H1 (cell line): Measurements from ENCODE around the gene PPIH. TPM values are rescaled to one million over a fixed set of nuclear protein-coding genes. Genes with fewer than 3 reads are reported as not detected.

Experiments used
- CTCF ChIA-PET: fragments of 300-600 bp; sonication (Branson Sonifier 250); formaldehyde crosslinking; loops from one replicate; lab custom pipeline; 2021; ENCODE audit not compliant: partially characterized antibody; lab: Charles Lee
- POLR2A ChIA-PET: fragments of 300-600 bp; sonication (Branson Sonifier 250); formaldehyde crosslinking; loops from one replicate; lab custom pipeline; 2021; ENCODE audit warnings: inconsistent platforms; ENCODE audit not compliant: partially characterized antibody; lab: Charles Lee
- DNase-seq, 2 experiments: peaks; one replicate each; pipeline versions ENCODE4 v3.0.0 to v3.0.0-alpha.2; 2010 to 2022; ENCODE audit warnings: low spot score in 2 of 2, low read depth in 1 of 2, mixed read lengths in 1 of 2
- FAIRE-seq: peaks from 2 replicates; lab custom pipeline; 2011; peaks lifted over from hg19 to GRCh38; lab: Jason Lieb, UNC
- H2AFZ ChIP-seq: 2 replicates; pipeline ENCODE4 v1.8.1; 2012; ENCODE audit warnings: low read length, inconsistent platforms
- H2AK5ac ChIP-seq: 2 replicates; pipeline ENCODE4 v1.6.1; 2013; ENCODE audit warnings: low read depth, low read length
- H2BK120ac ChIP-seq: replicated peaks from 2 replicates; pipeline ENCODE3; 2013; ENCODE audit warnings: low read depth, low read length, inconsistent platforms
- H2BK12ac ChIP-seq: 2 replicates; pipeline ENCODE4 v1.6.1; 2013; ENCODE audit warnings: low read depth, low read length
- H2BK15ac ChIP-seq: 2 replicates; pipeline ENCODE4 v1.6.1; 2013; ENCODE audit warnings: low read length
- H2BK20ac ChIP-seq: 2 replicates; pipeline ENCODE4 v1.6.1; 2013; ENCODE audit warnings: low read length
- H2BK5ac ChIP-seq: 2 replicates; pipeline ENCODE4 v1.6.1; 2013; ENCODE audit warnings: low read depth, low read length
- H3K14ac ChIP-seq: 2 replicates; pipeline ENCODE4 v1.6.1; 2013; ENCODE audit warnings: inconsistent platforms; ENCODE audit not compliant: insufficient read length
- H3K18ac ChIP-seq: 2 replicates; pipeline ENCODE4 v1.6.1; 2013; ENCODE audit warnings: low read length; ENCODE audit errors: extremely low read depth
- H3K23ac ChIP-seq: 2 replicates; pipeline ENCODE4 v1.6.1; 2013; ENCODE audit warnings: inconsistent platforms; ENCODE audit not compliant: insufficient read length
- H3K23me2 ChIP-seq: 2 replicates; pipeline ENCODE4 v1.6.1; 2013; ENCODE audit warnings: low read depth, low read length
- H3K27ac ChIP-seq: 2 replicates; pipeline ENCODE4 v1.6.1; 2011; ENCODE audit warnings: low read depth, low read length, inconsistent platforms
- H3K27me3 ChIP-seq, 4 experiments: replicated peaks in 1 of 4; 1 replicate in 1 of 4; 2 replicates in 3 of 4; pipeline versions ENCODE4 v1.6.1 to v1.8.1; 2011 to 2013; ENCODE audit warnings: low read length in 3 of 4, mild to moderate bottlenecking in 3 of 4, inconsistent platforms in 2 of 4, mixed read lengths in 2 of 4, moderate library complexity in 1 of 4; ENCODE audit not compliant: control insufficient read depth in 3 of 4, insufficient read depth in 3 of 4; ENCODE audit errors: extremely low read depth in 1 of 4
- H3K36me3 ChIP-seq, 4 experiments: 2 replicates each; pipeline versions ENCODE4 v1.6.1 to v1.8.1; 2011 to 2013; ENCODE audit warnings: mild to moderate bottlenecking in 4 of 4, low read length in 3 of 4, moderate library complexity in 2 of 4, control low read depth in 1 of 4, inconsistent platforms in 1 of 4; ENCODE audit not compliant: insufficient read depth in 4 of 4, control insufficient read depth in 2 of 4
- H3K4ac ChIP-seq: replicated peaks from 2 replicates; pipeline ENCODE3; 2013; ENCODE audit warnings: low read length, low read depth, mixed read lengths, inconsistent platforms; ENCODE audit not compliant: insufficient read length
- H3K4me1 ChIP-seq, 4 experiments: replicated peaks in 1 of 4; 1 replicate in 1 of 4; 2 replicates in 3 of 4; pipeline versions ENCODE4 v1.6.1 to v1.8.1; 2011 to 2013; ENCODE audit warnings: low read length in 3 of 4, inconsistent platforms in 2 of 4, mixed read lengths in 1 of 4; ENCODE audit not compliant: insufficient read depth in 4 of 4, control insufficient read depth in 3 of 4
- H3K4me2 ChIP-seq, 2 experiments: 2 replicates each; pipeline versions ENCODE4 v1.6.1 to v1.8.1; 2011 to 2013; ENCODE audit warnings: low read depth in 2 of 2, low read length in 2 of 2, control low read depth in 1 of 2, inconsistent platforms in 1 of 2, mild to moderate bottlenecking in 1 of 2; ENCODE audit not compliant: insufficient read depth in 1 of 2
- H3K4me3 ChIP-seq, 4 experiments: fragments of 200-600, 300-600 bp in 1 of 4; sonication (generic), shearing (Covaris generic), sonication (Bioruptor Twin) in 1 of 4; 2 replicates each; pipeline versions ENCODE4 v1.5.1 to v1.8.1; 2011 to 2016; ENCODE audit warnings: low read length in 4 of 4, low read depth in 3 of 4, control low read depth in 2 of 4, inconsistent platforms in 2 of 4, mild to moderate bottlenecking in 2 of 4, mixed read lengths in 1 of 4, moderate library complexity in 1 of 4; ENCODE audit not compliant: insufficient read depth in 2 of 4; ENCODE audit errors: extremely low read depth in 1 of 4
- H3K56ac ChIP-seq: replicated peaks from 2 replicates; pipeline ENCODE3; 2013; ENCODE audit warnings: low read depth, mild to moderate bottlenecking, mixed read lengths, low read length, inconsistent platforms; ENCODE audit not compliant: insufficient read length
- H3K79me1 ChIP-seq: 2 replicates; pipeline ENCODE4 v1.6.1; 2013; ENCODE audit warnings: low read depth, low read length, control low read depth
- H3K79me2 ChIP-seq, 2 experiments: 2 replicates each; pipeline versions ENCODE4 v1.6.1 to v1.8.1; 2012 to 2013; ENCODE audit warnings: low read length in 2 of 2, mild to moderate bottlenecking in 2 of 2, inconsistent platforms in 1 of 2; ENCODE audit not compliant: insufficient read depth in 2 of 2, control insufficient read depth in 1 of 2
- H3K9ac ChIP-seq, 4 experiments: replicated peaks in 1 of 4; 1 replicate in 1 of 4; 2 replicates in 3 of 4; pipeline versions ENCODE4 v1.6.1 to v1.8.1; 2011 to 2013; ENCODE audit warnings: low read depth in 3 of 4, low read length in 3 of 4, control low read depth in 2 of 4, mild to moderate bottlenecking in 2 of 4, moderate library complexity in 2 of 4, inconsistent platforms in 1 of 4; ENCODE audit errors: extremely low read depth in 1 of 4
- H3K9me3 ChIP-seq, 2 experiments: 2 replicates each; pipeline versions ENCODE4 v1.6.1 to v1.8.1; 2012 to 2013; ENCODE audit warnings: mild to moderate bottlenecking in 2 of 2, moderate library complexity in 2 of 2, control low read depth in 1 of 2, inconsistent platforms in 1 of 2, low read depth in 1 of 2, low read length in 1 of 2, mixed read lengths in 1 of 2; ENCODE audit not compliant: insufficient read depth in 2 of 2
- H4K20me1 ChIP-seq, 2 experiments: replicated peaks in 1 of 2; 2 replicates each; pipeline versions ENCODE3 to v1.8.1; 2011 to 2013; ENCODE audit warnings: inconsistent platforms in 2 of 2, low read length in 2 of 2, mild to moderate bottlenecking in 1 of 2; ENCODE audit not compliant: insufficient read depth in 2 of 2, control insufficient read depth in 1 of 2
- H4K5ac ChIP-seq: 2 replicates; pipeline ENCODE4 v1.6.1; 2013; ENCODE audit warnings: low read length, low read depth, mixed read lengths, inconsistent platforms; ENCODE audit not compliant: insufficient read length
- H4K8ac ChIP-seq: 2 replicates; pipeline ENCODE4 v1.8.0; 2013; ENCODE audit warnings: mild to moderate bottlenecking, moderate library complexity, low read length, inconsistent platforms; ENCODE audit not compliant: insufficient read depth; ENCODE audit errors: extremely low read depth
- H4K91ac ChIP-seq: replicated peaks from 2 replicates; pipeline ENCODE3; 2013; ENCODE audit warnings: low read length, mixed read lengths, inconsistent platforms; ENCODE audit not compliant: insufficient read length
- BACH1 ChIP-seq: IDR thresholded peaks from 2 replicates; pipeline ENCODE4 v1.6.1; 2012; ENCODE audit warnings: low read length, improper control_type of control experiment
- CHD1 ChIP-seq: IDR thresholded peaks from 2 replicates; pipeline ENCODE4 v1.6.1; 2012; ENCODE audit warnings: low read depth, low read length, improper control_type of control experiment
- GTF2F1 ChIP-seq: IDR thresholded peaks from 2 replicates; pipeline ENCODE4 v1.6.1; 2012; ENCODE audit warnings: low read depth, low read length, improper control_type of control experiment, borderline replicate concordance
- NRF1 ChIP-seq: IDR thresholded peaks from 2 replicates; pipeline ENCODE4 v1.6.1; 2011; ENCODE audit warnings: mild to moderate bottlenecking, low read depth, low read length, improper control_type of control experiment
- RFX5 ChIP-seq: IDR thresholded peaks from 2 replicates; pipeline ENCODE4 v1.6.1; 2011; ENCODE audit warnings: low read depth, low read length, improper control_type of control experiment, borderline replicate concordance
- SIN3A ChIP-seq, 2 experiments: IDR thresholded peaks in 1 of 2; conservative IDR thresholded peaks in 1 of 2; 2 replicates each; pipeline ENCODE4 v1.6.1; 2011 to 2012; ENCODE audit warnings: low read length in 2 of 2, improper control_type of control experiment in 1 of 2, low read depth in 1 of 2, mild to moderate bottlenecking in 1 of 2
- SIX5 ChIP-seq: IDR thresholded peaks from 2 replicates; pipeline ENCODE4 v1.6.1; 2011; ENCODE audit warnings: mild to moderate bottlenecking, low read depth, low read length
- TAF1 ChIP-seq: IDR thresholded peaks from 2 replicates; pipeline ENCODE4 v1.6.1; 2011; ENCODE audit warnings: mild to moderate bottlenecking, low read depth, low read length
- TBP ChIP-seq: IDR thresholded peaks from 2 replicates; pipeline ENCODE4 v1.6.1; 2011; ENCODE audit warnings: low read depth, low read length, improper control_type of control experiment
- WGBS, 2 experiments: shearing (Covaris generic) in 1 of 2; methylation state at CpG; one replicate each; pipeline versions ENCODE4 v1.1.6 to v1.1.7; 2013 to 2015; ENCODE audit warnings: low lambda C conversion rate in 2 of 2, mixed read lengths in 2 of 2, inconsistent platforms in 1 of 2, low coverage in 1 of 2, missing lambda C conversion rate in 1 of 2; ENCODE audit not compliant: insufficient replicate concordance in 2 of 2, insufficient coverage in 1 of 2, insufficient read length in 1 of 2; ENCODE audit errors: extremely low coverage in 1 of 2, missing lambda C conversion rate in 1 of 2; 5-methylcytosine and 5-hydroxymethylcytosine counted together
- polyA plus RNA-seq, 7 experiments: library from polyadenylated mRNA; depleted of rRNA in 3 of 7; stranded (reverse) in 5 of 7; unstranded in 2 of 7; fragments of >200 nt in 5 of 7; fragments of 200-250 nt in 2 of 7; gene quantifications; 1 replicate in 5 of 7; 2 replicates in 1 of 7; 4 replicates in 1 of 7; pipeline versions ENCODE4 v1.2.1 to v1.2.3, GENCODE V29; 2011 to 2013; ENCODE audit warnings: missing spikeins in 2 of 7, mixed read lengths in 2 of 7
- total RNA-seq: library from RNA; stranded (reverse); fragmentation: NEBNext Ultra II Directional; extraction: Animal tissue kit (Norgen Biotek cat#: 25700); gene quantifications from 2 replicates; pipeline ENCODE4 v1.2.1, GENCODE V29; 2021
- TF ChIP-seq, protein P1 (sequence below): IDR thresholded peaks from 2 replicates; pipeline ENCODE4 v1.6.1; 2012; ENCODE audit warnings: inconsistent platforms
- TF ChIP-seq, protein P2 (sequence below): IDR thresholded peaks from 2 replicates; pipeline ENCODE4 v1.6.1; 2011; ENCODE audit warnings: low read depth, mild to moderate bottlenecking, low read length; ENCODE audit not compliant: insufficient read depth

PPIH gene
- total and polyA plus RNA-seq, 2 of the 8 experiments (the other 6 are each of a cell fraction or from before 2014, with no cell fraction given), result 78.1 to 91.5 TPM

DNA sequence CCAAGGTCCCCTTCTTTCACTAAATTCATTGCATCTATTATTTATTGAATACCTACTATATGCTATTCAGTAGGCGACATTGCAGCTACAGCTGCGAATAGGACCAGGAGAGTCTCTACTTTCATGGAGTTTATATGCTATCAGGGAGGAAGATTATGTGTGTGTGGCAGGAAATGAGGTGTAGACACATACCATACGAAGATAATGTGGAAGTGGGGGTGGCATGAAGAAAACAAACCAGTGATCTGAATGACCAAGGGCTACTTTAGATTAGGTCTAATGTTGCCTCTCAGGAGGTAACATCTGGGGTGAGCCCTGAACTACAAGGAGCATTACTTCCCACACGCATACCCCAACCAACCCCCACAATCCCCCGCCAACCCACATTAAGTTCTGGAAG is 1.0 kb upstream of the PPIH start:
- no peak overlapping the region for H3K23ac ChIP-seq
- H3K14ac ChIP-seq, result no peak overlapping the region
- no peak overlapping the region for H2BK15ac ChIP-seq
- H2AK5ac ChIP-seq, result no peak overlapping the region
- H3K36me3 ChIP-seq, result peaks cover 3 to 20% (median 6%) of the 10 kb centered on the region in 4 experiments; a peak in 4 of 8 replicates
- H3K79me1 ChIP-seq, result peaks cover 9% of the 10 kb centered on the region; the same call in 1 of the 2 replicates
- H3K4me3 ChIP-seq, result 0 out of 8 replicates have a peak overlapping the region, but pooled peaks of 1 of the 4 experiments have one; percentile 87
- ChIA-PET CTCF (interaction anchor here (1.0 to 1.8 kb wide), 3 partner anchors 10 to 34 kb away, joined by 3 to 4 read pairs (median 3); no protein-coding TSS in a partner anchor), POLR2A (interaction anchor here (1.0 to 2.5 kb wide), 5 partner anchors 8 to 189 kb away, joined by 3 to 33 read pairs (median 5); partner anchors contain the start of genes YBX1 and ZNF691)
- no peak overlapping the region for H4K5ac ChIP-seq
- H3K4ac ChIP-seq, result no peak overlapping the region
- no peak overlapping the region for H3K9ac ChIP-seq
- no peaks in the 10 kb centered on the region for H3K9me3 ChIP-seq
- no peak overlapping the region for H3K56ac ChIP-seq
- no peak for DNase-seq
- H4K20me1 ChIP-seq, result peaks cover 0 to 5% of the 10 kb centered on the region in 2 experiments
- H4K91ac ChIP-seq, result no peak overlapping the region
- H2BK12ac ChIP-seq, result no peak overlapping the region
- no peak overlapping the region; the same call in 1 of the 2 replicates for H2AFZ ChIP-seq
- H2BK120ac ChIP-seq, result no peak overlapping the region
- H3K27ac ChIP-seq, result no peak overlapping the region
- peaks cover 0 to 5% (median 3%) of the 10 kb centered on the region in 4 experiments; a peak in 4 of 7 replicates for H3K4me1 ChIP-seq
- no peak overlapping the region for H2BK20ac ChIP-seq
- peaks cover 0 to 31% of the 10 kb centered on the region in 2 experiments; a peak in 2 of 4 replicates for H3K79me2 ChIP-seq
- H3K18ac ChIP-seq, result no peak overlapping the region
- peak overlapping the region in 1 of 2 experiments; percentile 95; a peak in 1 of 4 replicates for H3K4me2 ChIP-seq
- WGBS, 2 experiments, result 94% methylated on average over 5 of the region's 5 CpGs; no CpG with 5 or more reads in 1 of the 2 experiments
- H2BK5ac ChIP-seq, result no peak overlapping the region
- H3K23me2 ChIP-seq, result peaks cover 10% of the 10 kb centered on the region
- H3K27me3 ChIP-seq, result no peaks in the 10 kb centered on the region
- H4K8ac ChIP-seq, result no peak overlapping the region
- no peak for FAIRE-seq
- no peak for TF ChIP-seq SIX5
- no peak for TF ChIP-seq SIN3A (conservative IDR thresholded peaks at IDR 0.05 in 1 of 2, IDR thresholded peaks at IDR 0.05 in 1 of 2; ENCODE audit: low read depth in 1 of 2, low read length in 2 of 2)
- no peak for TF ChIP-seq NRF1
- TF ChIP-seq, protein P1, sequence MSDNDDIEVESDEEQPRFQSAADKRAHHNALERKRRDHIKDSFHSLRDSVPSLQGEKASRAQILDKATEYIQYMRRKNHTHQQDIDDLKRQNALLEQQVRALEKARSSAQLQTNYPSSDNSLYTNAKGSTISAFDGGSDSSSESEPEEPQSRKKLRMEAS, result no peak
- TF ChIP-seq GTF2F1, result no peak
- TF ChIP-seq TAF1, result no peak
- TF ChIP-seq BACH1, result no peak
- TF ChIP-seq CHD1, result no peak
- TF ChIP-seq, protein P2, sequence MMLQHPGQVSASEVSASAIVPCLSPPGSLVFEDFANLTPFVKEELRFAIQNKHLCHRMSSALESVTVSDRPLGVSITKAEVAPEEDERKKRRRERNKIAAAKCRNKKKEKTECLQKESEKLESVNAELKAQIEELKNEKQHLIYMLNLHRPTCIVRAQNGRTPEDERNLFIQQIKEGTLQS, result no peak
- TF ChIP-seq TBP, result no peak
- no peak for TF ChIP-seq RFX5
